Globus pallidus (tissue), 1 donor: ENCODE measurements around the gene RAP2A.

ENCODE experiments used
- DNase-seq: peaks from one replicate; pipeline ENCODE4 v3.0.0-alpha.2; 2015; ENCODE audit warnings: low spot score

Gene RAP2A

GRCh38 chr13:97495678-97496077 is 61.7 kb downstream of the RAP2A start:
- no peak for DNase-seq

- DNase-seq = no peak
These were observed 62.5 kb downstream of the RAP2A start for GRCh38 chr13:97496511-97496910.

- no peak for DNase-seq
These were observed 63.4 kb downstream of the RAP2A start for GRCh38 chr13:97497400-97497799.

GRCh38 chr13:97498419-97498818 is 64.5 kb downstream of the RAP2A start:
- DNase-seq = no peak

GRCh38 chr13:97499181-97499580 is 65.2 kb downstream of the RAP2A start:
- DNase-seq = no peak

- DNase-seq = no peak
These were observed 68.2 kb downstream of the RAP2A start for GRCh38 chr13:97502181-97502580.

- DNase-seq = no peak
These were observed 68.7 kb downstream of the RAP2A start for GRCh38 chr13:97502706-97503105.

- no peak for DNase-seq
These were observed 71.0 kb downstream of the RAP2A start for GRCh38 chr13:97505017-97505416.

- peak; percentile 61 for DNase-seq
These were observed 72.5 kb downstream of the RAP2A start for GRCh38 chr13:97506511-97506910.

GRCh38 chr13:97512732-97513131 is 78.8 kb downstream of the RAP2A start:
- no peak for DNase-seq

- DNase-seq = no peak
These were observed 81.7 kb downstream of the RAP2A start for GRCh38 chr13:97515643-97516042.

GRCh38 chr13:97517967-97518366 is 84.0 kb downstream of the RAP2A start:
- DNase-seq = no peak
